ENCODE measurements around the gene TAF5.

The TAF5 gene

GRCh38 chr10:103382769-103383168, 15.0 kb downstream of the TAF5 start:
- Histone ChIP-seq H3K27me3 (ENCODE audit: insufficient read depth, insufficient read length) (no peaks in the 10 kb centered on the region), H3K9ac (ENCODE audit: insufficient read length, low read depth) (no peak overlapping the region), H3K4me3 (ENCODE audit: insufficient read length, low read depth) (no peak overlapping the region), H3K4me1 (ENCODE audit: insufficient read depth, insufficient read length) (no peaks in the 10 kb centered on the region), H3K9me3 (ENCODE audit: insufficient read depth, low read length) (no peaks in the 10 kb centered on the region), H3K36me3 (ENCODE audit: insufficient read depth, insufficient read length, low read length) (peaks cover 33% of the 10 kb centered on the region)
- no peak for TF ChIP-seq SUZ12 (IDR thresholded peaks at IDR 0.05; ENCODE audit: extremely low read depth, insufficient read depth, insufficient read length)
- no peak for DNase-seq (ENCODE audit: low read depth, low spot score)

DNA sequence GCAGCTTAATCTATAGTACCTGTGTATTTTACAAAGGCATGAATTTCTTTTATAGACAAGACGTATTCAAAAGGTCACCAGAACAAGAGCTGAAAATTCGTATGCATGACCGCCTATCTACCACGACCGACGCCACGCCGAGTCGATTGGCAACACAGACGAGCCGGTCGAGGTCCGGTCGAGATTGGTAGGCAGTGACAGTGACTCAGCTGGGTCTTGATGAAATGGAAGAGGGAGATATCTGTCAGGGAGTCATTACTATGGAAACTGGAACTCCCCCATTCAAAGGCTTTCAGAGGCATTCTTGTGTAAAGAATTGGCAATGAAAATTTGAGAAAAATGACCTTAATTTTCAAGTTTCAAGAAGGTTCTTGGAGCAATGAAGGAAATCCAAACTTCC, 26.4 kb downstream of the TAF5 start:
- H3K9ac ChIP-seq (ENCODE audit: insufficient read length, low read depth): no peak overlapping the region
- no peak for DNase-seq (ENCODE audit: low read depth, low spot score)
- H3K4me1 ChIP-seq (ENCODE audit: insufficient read depth, insufficient read length): no peaks in the 10 kb centered on the region
- no peaks in the 10 kb centered on the region for H3K9me3 ChIP-seq (ENCODE audit: insufficient read depth, low read length)
- no peaks in the 10 kb centered on the region for H3K27me3 ChIP-seq (ENCODE audit: insufficient read depth, insufficient read length)
- peaks cover 73% of the 10 kb centered on the region for H3K36me3 ChIP-seq (ENCODE audit: insufficient read depth, insufficient read length, low read length)
- no peak overlapping the region for H3K4me3 ChIP-seq (ENCODE audit: insufficient read length, low read depth)
- TF ChIP-seq SUZ12 (IDR thresholded peaks at IDR 0.05; ENCODE audit: extremely low read depth, insufficient read depth, insufficient read length) (no peak), YY1 (IDR thresholded peaks at IDR 0.05; ENCODE audit: insufficient read depth, insufficient read length) (no peak), ZNF274 (IDR thresholded peaks at IDR 0.05; ENCODE audit: low read depth, low read length) (no peak)

DNA sequence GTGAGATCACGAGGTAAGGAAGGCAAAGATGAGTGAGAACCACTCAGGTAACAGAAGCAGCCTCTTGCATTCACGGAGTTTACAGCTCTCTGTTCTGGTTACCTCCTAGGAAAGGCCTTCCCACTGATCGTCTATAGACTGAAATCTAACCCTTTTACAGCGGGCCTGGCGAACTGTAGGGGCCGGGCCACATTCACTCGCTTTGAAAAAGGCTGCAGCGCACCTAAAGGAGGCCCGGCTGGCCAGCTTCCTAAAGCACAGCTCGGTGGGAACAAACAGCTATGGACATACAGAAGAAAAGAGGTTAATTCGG, 27.9 kb downstream of the TAF5 start:
- Histone ChIP-seq H3K36me3 (ENCODE audit: insufficient read depth, insufficient read length, low read length) (peaks cover 78% of the 10 kb centered on the region), H3K9ac (ENCODE audit: insufficient read length, low read depth) (peak overlapping the region; percentile 91), H3K27me3 (ENCODE audit: insufficient read depth, insufficient read length) (no peaks in the 10 kb centered on the region), H3K4me3 (ENCODE audit: insufficient read length, low read depth) (peak overlapping the region; percentile 99), H3K4me1 (ENCODE audit: insufficient read depth, insufficient read length) (no peaks in the 10 kb centered on the region), H3K9me3 (ENCODE audit: insufficient read depth, low read length) (no peaks in the 10 kb centered on the region)
- DNase-seq (ENCODE audit: low read depth, low spot score): no peak
- no peak for TF ChIP-seq ZNF274 (IDR thresholded peaks at IDR 0.05; ENCODE audit: low read depth, low read length)
- TF ChIP-seq SUZ12 (IDR thresholded peaks at IDR 0.05; ENCODE audit: extremely low read depth, insufficient read depth, insufficient read length): no peak
- TF ChIP-seq YY1 (IDR thresholded peaks at IDR 0.05; ENCODE audit: insufficient read depth, insufficient read length): no peak

DNA sequence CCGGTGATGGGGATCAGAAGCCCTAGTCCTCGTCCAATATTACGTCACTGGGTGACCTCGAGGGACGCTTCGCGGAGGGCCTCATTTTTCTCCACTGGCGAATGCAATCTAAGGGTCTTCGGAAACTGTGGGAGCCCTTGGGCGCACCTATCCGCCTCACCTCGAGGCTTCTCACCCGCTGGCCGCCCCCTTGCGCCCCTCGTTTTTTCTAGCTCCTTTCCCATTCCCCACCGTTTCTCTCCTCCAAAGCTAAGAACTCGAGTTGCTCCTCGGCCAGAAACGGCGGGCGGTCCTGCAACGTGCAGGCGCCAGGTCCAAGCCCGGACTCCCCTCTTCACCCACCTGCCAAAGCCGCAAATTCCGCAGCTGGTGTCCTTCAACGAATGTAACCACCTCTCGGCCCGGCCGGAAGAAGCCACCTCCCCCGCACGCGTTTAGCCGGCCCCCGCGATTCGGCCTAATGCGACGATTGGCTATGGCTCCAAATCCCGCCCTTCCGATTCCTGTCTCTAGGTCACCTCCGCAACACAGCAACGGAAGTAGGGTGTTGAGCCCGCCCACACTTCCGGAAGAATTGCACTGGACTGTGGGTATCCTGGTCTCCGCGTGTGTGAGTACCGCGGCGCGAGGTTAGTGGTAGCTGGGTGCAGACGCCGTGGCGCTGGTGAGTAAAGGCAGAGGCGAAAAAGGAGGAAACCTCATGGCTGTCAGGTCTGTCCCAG, 28.5 kb downstream of the TAF5 start, which contains the start of the genes ATP5MK and PDCD11:
Gene ATP5MK, minus strand, starts transcription at position 409 of the 722 bp plus-strand sequence. CDS start 4,018 bp downstream, outside the sequence.
Gene PDCD11, plus strand, starts transcription at position 560 of the 722 bp plus-strand sequence. CDS start 1,801 bp downstream, outside the sequence.
- peaks cover 78% of the 10 kb centered on the region for H3K36me3 ChIP-seq (ENCODE audit: insufficient read depth, insufficient read length, low read length)

DNA sequence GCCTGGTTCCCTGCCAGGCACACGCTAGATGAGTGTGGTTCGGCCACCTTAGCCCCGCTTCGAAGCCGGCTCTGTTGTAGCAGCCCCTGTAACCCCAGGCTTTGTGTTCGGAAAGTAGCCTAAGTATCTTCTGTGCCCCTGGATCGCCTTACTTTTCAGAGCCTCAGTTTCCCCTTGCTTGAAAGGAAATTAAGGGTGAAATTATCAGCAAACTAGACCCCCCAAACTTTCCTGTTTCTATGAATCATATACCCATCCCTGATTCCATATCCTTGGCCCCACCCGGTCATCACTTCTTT, 29.0 kb downstream of the TAF5 start:
- Histone ChIP-seq H3K36me3 (ENCODE audit: insufficient read depth, insufficient read length, low read length) (peaks cover 79% of the 10 kb centered on the region), H3K9ac (ENCODE audit: insufficient read length, low read depth) (peak overlapping the region; percentile 97)
- no peak for DNase-seq (ENCODE audit: low read depth, low spot score)

More for the DNA sequence above, 28.5 kb downstream of the TAF5 start, which contains the start of the genes ATP5MK and PDCD11:
- peak within 1 kb of the TSS; percentile 99 for H3K4me3 ChIP-seq (ENCODE audit: insufficient read length, low read depth)
- H3K9me3 ChIP-seq (ENCODE audit: insufficient read depth, low read length): no peaks in the 10 kb centered on the region
- H3K4me1 ChIP-seq (ENCODE audit: insufficient read depth, insufficient read length): no peaks in the 10 kb centered on the region
- peak within 1 kb of the TSS; percentile 97 for H3K9ac ChIP-seq (ENCODE audit: insufficient read length, low read depth)
- no peaks in the 10 kb centered on the region for H3K27me3 ChIP-seq (ENCODE audit: insufficient read depth, insufficient read length)
- TF ChIP-seq SUZ12 (IDR thresholded peaks at IDR 0.05; ENCODE audit: extremely low read depth, insufficient read depth, insufficient read length) (no peak), ZNF274 (IDR thresholded peaks at IDR 0.05; ENCODE audit: low read depth, low read length) (no peak), YY1 (IDR thresholded peaks at IDR 0.05; ENCODE audit: insufficient read depth, insufficient read length) (no peak)
- peak; percentile 92 for DNase-seq (ENCODE audit: low read depth, low spot score)

GRCh38 chr10:103397191-103397825, 29.5 kb downstream of the TAF5 start:
- H3K4me1 ChIP-seq (ENCODE audit: insufficient read depth, insufficient read length): no peaks in the 10 kb centered on the region
- TF ChIP-seq ZNF274 (IDR thresholded peaks at IDR 0.05; ENCODE audit: low read depth, low read length) (no peak), SUZ12 (IDR thresholded peaks at IDR 0.05; ENCODE audit: extremely low read depth, insufficient read depth, insufficient read length) (no peak), YY1 (IDR thresholded peaks at IDR 0.05; ENCODE audit: insufficient read depth, insufficient read length) (no peak)
- peaks cover 77% of the 10 kb centered on the region for H3K36me3 ChIP-seq (ENCODE audit: insufficient read depth, insufficient read length, low read length)
- H3K9me3 ChIP-seq (ENCODE audit: insufficient read depth, low read length): no peaks in the 10 kb centered on the region
- H3K27me3 ChIP-seq (ENCODE audit: insufficient read depth, insufficient read length): no peaks in the 10 kb centered on the region
- no peak for DNase-seq (ENCODE audit: low read depth, low spot score)
- H3K9ac ChIP-seq (ENCODE audit: insufficient read length, low read depth): peak overlapping the region; percentile 97
- peak overlapping the region; percentile 99 for H3K4me3 ChIP-seq (ENCODE audit: insufficient read length, low read depth)

More for the DNA sequence above, 29.0 kb downstream of the TAF5 start:
- H3K9me3 ChIP-seq (ENCODE audit: insufficient read depth, low read length): no peaks in the 10 kb centered on the region
- H3K4me3 ChIP-seq (ENCODE audit: insufficient read length, low read depth): peak overlapping the region; percentile 99
- H3K27me3 ChIP-seq (ENCODE audit: insufficient read depth, insufficient read length): no peaks in the 10 kb centered on the region
- no peaks in the 10 kb centered on the region for H3K4me1 ChIP-seq (ENCODE audit: insufficient read depth, insufficient read length)
- TF ChIP-seq ZNF274 (IDR thresholded peaks at IDR 0.05; ENCODE audit: low read depth, low read length): no peak
- TF ChIP-seq YY1 (IDR thresholded peaks at IDR 0.05; ENCODE audit: insufficient read depth, insufficient read length): no peak
- TF ChIP-seq SUZ12 (IDR thresholded peaks at IDR 0.05; ENCODE audit: extremely low read depth, insufficient read depth, insufficient read length): no peak

GRCh38 chr10:103413564-103413963, 45.8 kb downstream of the TAF5 start:
- Histone ChIP-seq H3K4me1 (ENCODE audit: insufficient read depth, insufficient read length) (no peaks in the 10 kb centered on the region), H3K4me3 (ENCODE audit: insufficient read length, low read depth) (no peak overlapping the region), H3K27me3 (ENCODE audit: insufficient read depth, insufficient read length) (no peaks in the 10 kb centered on the region), H3K36me3 (ENCODE audit: insufficient read depth, insufficient read length, low read length) (peaks cover 79% of the 10 kb centered on the region), H3K9ac (ENCODE audit: insufficient read length, low read depth) (no peak overlapping the region), H3K9me3 (ENCODE audit: insufficient read depth, low read length) (no peaks in the 10 kb centered on the region)
- TF ChIP-seq SUZ12 (IDR thresholded peaks at IDR 0.05; ENCODE audit: extremely low read depth, insufficient read depth, insufficient read length) (no peak), ZNF274 (IDR thresholded peaks at IDR 0.05; ENCODE audit: low read depth, low read length) (no peak), YY1 (IDR thresholded peaks at IDR 0.05; ENCODE audit: insufficient read depth, insufficient read length) (no peak)
- no peak for DNase-seq (ENCODE audit: low read depth, low spot score)

All from NT2/D1 (cell line).